ENCODE data around the gene CCNY. TPM values are rescaled to one million over a fixed set of nuclear protein-coding genes. Genes with fewer than 3 reads are reported as not detected.

CCNY gene
- total and polyA plus RNA-seq, 9 donors = 28.3 to 87.0 (median 60.9) TPM

DNA sequence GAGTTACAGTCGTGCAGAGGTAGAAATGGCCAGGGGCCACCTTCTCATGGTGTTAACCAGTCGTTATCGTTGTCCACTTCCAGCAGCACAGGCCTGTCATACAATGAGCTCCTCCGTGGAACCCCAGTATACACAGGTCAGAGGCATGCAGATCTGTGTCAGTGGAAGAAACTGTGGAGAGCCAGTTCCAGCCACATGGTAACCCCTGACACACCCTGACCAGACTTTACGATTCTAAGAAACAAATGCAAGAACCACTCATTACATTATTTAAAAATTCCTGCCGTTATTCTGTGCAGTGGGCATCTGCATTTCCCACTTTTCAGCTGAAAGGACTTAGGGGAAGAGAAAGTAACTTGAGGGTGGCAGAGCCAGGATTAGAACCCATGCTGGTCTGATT is 245.3 kb downstream of the CCNY start:
- DNase-seq = no peak
- Histone ChIP-seq H3K27me3 (no peaks in the 10 kb centered on the region), H3K27ac (no peak overlapping the region), H3K4me1 (ENCODE audit: insufficient read depth) (no peaks in the 10 kb centered on the region), H3K4me3 (no peak overlapping the region), H3K9me3 (no peaks in the 10 kb centered on the region), H3K36me3 (no peaks in the 10 kb centered on the region)
- TF ChIP-seq, protein P1, sequence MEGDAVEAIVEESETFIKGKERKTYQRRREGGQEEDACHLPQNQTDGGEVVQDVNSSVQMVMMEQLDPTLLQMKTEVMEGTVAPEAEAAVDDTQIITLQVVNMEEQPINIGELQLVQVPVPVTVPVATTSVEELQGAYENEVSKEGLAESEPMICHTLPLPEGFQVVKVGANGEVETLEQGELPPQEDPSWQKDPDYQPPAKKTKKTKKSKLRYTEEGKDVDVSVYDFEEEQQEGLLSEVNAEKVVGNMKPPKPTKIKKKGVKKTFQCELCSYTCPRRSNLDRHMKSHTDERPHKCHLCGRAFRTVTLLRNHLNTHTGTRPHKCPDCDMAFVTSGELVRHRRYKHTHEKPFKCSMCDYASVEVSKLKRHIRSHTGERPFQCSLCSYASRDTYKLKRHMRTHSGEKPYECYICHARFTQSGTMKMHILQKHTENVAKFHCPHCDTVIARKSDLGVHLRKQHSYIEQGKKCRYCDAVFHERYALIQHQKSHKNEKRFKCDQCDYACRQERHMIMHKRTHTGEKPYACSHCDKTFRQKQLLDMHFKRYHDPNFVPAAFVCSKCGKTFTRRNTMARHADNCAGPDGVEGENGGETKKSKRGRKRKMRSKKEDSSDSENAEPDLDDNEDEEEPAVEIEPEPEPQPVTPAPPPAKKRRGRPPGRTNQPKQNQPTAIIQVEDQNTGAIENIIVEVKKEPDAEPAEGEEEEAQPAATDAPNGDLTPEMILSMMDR (IDR thresholded peaks at IDR 0.05) = no peak
- TF ChIP-seq POLR2A (IDR thresholded peaks at IDR 0.05) (no peak), EP300 (IDR thresholded peaks at IDR 0.05) (no peak)
- intact Hi-C loops (cut with DNase I) = no loop called here
- WGBS, 3 donors = 80 to 90% (median 83%) methylated on average over 6 of the region's 6 CpGs

DNA sequence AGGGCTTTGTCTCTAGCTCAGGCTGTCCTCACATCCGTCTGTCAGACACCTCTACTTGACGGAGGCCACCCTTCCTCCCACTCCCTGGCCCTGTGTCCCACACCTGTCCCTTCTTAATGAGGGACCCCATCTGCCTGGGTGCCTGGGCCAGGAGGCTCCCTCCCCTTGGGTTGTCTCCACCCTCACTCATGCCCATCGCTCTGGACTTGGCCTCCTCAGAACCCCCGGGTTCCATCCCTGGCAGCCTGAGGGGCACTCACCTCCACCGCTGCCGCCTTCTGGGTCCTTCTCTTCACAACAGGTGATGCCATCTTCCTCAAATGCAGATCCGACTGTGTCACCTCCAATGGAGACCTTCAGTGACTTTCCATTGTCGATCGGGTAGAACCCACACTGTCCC is 248.6 kb downstream of the CCNY start:
- intact Hi-C loops (cut with DNase I) = no loop called here
- 96 to 97% (median 96%) methylated on average over 9 of the region's 9 CpGs for WGBS, 3 donors
- Histone ChIP-seq H3K4me1 (ENCODE audit: insufficient read depth) (no peaks in the 10 kb centered on the region), H3K4me3 (no peak overlapping the region), H3K27me3 (no peaks in the 10 kb centered on the region), H3K27ac (no peak overlapping the region), H3K36me3 (no peaks in the 10 kb centered on the region), H3K9me3 (no peaks in the 10 kb centered on the region)
- no peak for DNase-seq
- TF ChIP-seq, protein P1 (IDR thresholded peaks at IDR 0.05) = no peak
- TF ChIP-seq POLR2A (IDR thresholded peaks at IDR 0.05) = no peak
- TF ChIP-seq EP300 (IDR thresholded peaks at IDR 0.05) = no peak

DNA sequence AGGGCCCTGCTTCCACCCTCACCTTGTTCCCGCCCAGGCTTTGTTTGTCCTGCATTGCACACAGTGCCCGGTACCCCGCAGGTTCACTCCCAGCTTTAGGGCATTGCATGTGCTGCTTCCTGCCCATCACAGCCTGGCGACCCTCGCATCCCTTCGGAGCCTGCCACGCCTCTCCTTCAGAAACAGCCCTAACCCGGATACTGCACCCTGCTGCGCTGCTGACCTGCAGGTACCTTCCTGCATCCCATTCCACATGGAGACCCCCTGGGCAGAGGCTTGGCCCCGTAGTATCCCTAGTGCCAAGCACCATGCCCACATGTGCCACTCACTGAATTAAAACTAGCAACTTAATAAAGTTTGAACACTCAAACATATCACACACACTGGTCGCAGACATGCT is 249.0 kb downstream of the CCNY start:
- TF ChIP-seq EP300 (IDR thresholded peaks at IDR 0.05) = no peak
- TF ChIP-seq, protein P1 (IDR thresholded peaks at IDR 0.05) = no peak
- TF ChIP-seq POLR2A (IDR thresholded peaks at IDR 0.05) = no peak
- no peak overlapping the region for H3K4me3 ChIP-seq

DNA sequence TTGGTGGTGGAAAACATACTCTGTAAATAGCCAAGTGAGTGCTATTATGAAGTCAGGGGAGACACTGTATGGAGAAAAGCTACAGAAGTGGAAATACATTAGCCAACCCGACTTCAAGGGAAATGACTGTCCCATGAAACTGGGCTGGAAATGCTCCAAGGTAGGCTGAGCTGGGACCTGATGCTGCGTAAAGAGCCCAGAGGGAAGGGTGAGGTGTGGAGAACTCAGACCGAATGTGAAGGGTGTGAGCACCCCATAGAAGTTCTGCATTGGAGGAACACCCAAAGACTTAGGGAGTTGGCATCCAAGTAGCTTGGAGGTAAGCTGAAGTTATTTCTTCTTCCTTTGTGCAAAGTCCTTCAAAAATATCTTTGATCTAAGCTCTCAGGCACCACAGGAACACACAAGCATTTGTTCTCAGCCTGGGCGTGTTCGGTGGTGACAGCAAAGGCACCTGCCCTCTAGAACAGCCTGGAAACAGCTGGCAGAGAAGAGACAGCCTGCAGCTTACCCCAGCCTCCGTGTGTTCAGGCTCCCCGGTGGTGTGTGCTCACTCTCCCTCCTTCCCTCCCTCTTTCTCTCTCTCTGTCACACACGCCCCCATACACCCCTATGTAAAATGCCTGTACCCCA is 249.7 kb downstream of the CCNY start:
- Histone ChIP-seq H3K27me3 (no peaks in the 10 kb centered on the region), H3K4me3 (no peak overlapping the region), H3K4me1 (ENCODE audit: insufficient read depth) (no peaks in the 10 kb centered on the region), H3K27ac (no peak overlapping the region), H3K36me3 (no peaks in the 10 kb centered on the region), H3K9me3 (no peaks in the 10 kb centered on the region)
- WGBS, 3 donors = 53 to 64% (median 63%) methylated on average over 8 of the region's 8 CpGs
- TF ChIP-seq EP300 (IDR thresholded peaks at IDR 0.05) (no peak), POLR2A (IDR thresholded peaks at IDR 0.05) (no peak)
- TF ChIP-seq, protein P1 (IDR thresholded peaks at IDR 0.05) = no peak
- DNase-seq = no peak
- intact Hi-C loops (cut with DNase I) = no loop called here

More for the DNA sequence above, 249.0 kb downstream of the CCNY start:
- no peaks in the 10 kb centered on the region for H3K27me3 ChIP-seq
- no peaks in the 10 kb centered on the region for H3K9me3 ChIP-seq
- no peaks in the 10 kb centered on the region for H3K36me3 ChIP-seq
- no peaks in the 10 kb centered on the region for H3K4me1 ChIP-seq (ENCODE audit: insufficient read depth)
- WGBS, 3 donors = 94 to 95% (median 94%) methylated on average over 11 of the region's 11 CpGs
- no peak overlapping the region for H3K27ac ChIP-seq
- intact Hi-C loops (cut with DNase I) = no loop called here
- no peak for DNase-seq
